Uterus (tissue), 2 donors: ENCODE data around the gene FBXW9.
"Not testable (repeated sequence)": the region's sequence is repeated elsewhere in the genome, so short reads cannot be mapped to it uniquely, and the experiment has no call there.

Experiments used
- POLR2A ChIP-seq, 2 donors: fragments of 450-650 bp; IDR thresholded peaks; one replicate each; pipeline ENCODE4 v1.6.1; 2016; ENCODE audit warnings: antibody characterized with exemption in 2 of 2, mild to moderate bottlenecking in 1 of 2, moderate library complexity in 1 of 2
- TF ChIP-seq, protein P1 (sequence below), 4 experiments: fragments of 200-600 bp in 2 of 4; fragments of 450-650 bp in 2 of 4; sonication (generic) in 2 of 4; IDR thresholded peaks; one replicate each; pipeline ENCODE4 v1.5.1; 2016 to 2019; ENCODE audit warnings: antibody characterized with exemption in 4 of 4, mild to moderate bottlenecking in 2 of 4, moderate library complexity in 1 of 4

DNA sequence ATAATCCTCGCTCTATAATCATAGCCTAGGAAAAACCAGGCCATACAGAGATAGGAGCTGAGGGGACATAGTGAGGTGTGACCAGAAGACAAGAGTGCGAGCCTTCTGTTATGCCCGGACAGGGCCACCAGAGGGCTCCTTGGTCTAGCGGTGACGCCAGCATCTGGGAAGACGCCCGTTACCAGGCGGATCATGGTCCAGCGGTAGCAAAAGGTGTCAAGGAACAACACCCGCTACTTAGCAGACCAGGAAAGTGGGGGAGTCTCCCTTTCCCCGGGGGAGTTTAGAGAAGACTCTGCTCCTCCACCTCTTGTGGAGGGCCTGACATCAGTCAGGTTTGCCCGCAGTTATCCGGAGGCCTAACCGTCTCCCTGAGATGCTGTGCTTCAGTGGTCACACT lies 15.6 kb upstream of the FBXW9 start:
- TF ChIP-seq, protein P1, sequence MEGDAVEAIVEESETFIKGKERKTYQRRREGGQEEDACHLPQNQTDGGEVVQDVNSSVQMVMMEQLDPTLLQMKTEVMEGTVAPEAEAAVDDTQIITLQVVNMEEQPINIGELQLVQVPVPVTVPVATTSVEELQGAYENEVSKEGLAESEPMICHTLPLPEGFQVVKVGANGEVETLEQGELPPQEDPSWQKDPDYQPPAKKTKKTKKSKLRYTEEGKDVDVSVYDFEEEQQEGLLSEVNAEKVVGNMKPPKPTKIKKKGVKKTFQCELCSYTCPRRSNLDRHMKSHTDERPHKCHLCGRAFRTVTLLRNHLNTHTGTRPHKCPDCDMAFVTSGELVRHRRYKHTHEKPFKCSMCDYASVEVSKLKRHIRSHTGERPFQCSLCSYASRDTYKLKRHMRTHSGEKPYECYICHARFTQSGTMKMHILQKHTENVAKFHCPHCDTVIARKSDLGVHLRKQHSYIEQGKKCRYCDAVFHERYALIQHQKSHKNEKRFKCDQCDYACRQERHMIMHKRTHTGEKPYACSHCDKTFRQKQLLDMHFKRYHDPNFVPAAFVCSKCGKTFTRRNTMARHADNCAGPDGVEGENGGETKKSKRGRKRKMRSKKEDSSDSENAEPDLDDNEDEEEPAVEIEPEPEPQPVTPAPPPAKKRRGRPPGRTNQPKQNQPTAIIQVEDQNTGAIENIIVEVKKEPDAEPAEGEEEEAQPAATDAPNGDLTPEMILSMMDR (IDR thresholded peaks at IDR 0.05), result peak in 2 of 4 experiments; percentile 18 to 28
- not testable (repeated sequence) for TF ChIP-seq POLR2A (IDR thresholded peaks at IDR 0.05)
